GM23248 (cell line): ENCODE measurements around the gene CDC42EP5.

ENCODE experiments used
- EZH2 ChIP-seq: fragments of 200-600 bp; sonication (generic); IDR thresholded peaks from 2 replicates; pipeline ENCODE4 v1.6.1; 2018; ENCODE audit warnings: antibody characterized with exemption, mild to moderate bottlenecking; ENCODE audit not compliant: insufficient read depth, poor library complexity, severe bottlenecking
- EZH2phosphoT487 ChIP-seq: fragments of 200-600 bp; sonication (generic); IDR thresholded peaks from 2 replicates; pipeline ENCODE4 v1.6.1; 2018; ENCODE audit warnings: antibody characterized with exemption, moderate library complexity, mild to moderate bottlenecking, low read depth; ENCODE audit not compliant: insufficient read depth

DNA sequence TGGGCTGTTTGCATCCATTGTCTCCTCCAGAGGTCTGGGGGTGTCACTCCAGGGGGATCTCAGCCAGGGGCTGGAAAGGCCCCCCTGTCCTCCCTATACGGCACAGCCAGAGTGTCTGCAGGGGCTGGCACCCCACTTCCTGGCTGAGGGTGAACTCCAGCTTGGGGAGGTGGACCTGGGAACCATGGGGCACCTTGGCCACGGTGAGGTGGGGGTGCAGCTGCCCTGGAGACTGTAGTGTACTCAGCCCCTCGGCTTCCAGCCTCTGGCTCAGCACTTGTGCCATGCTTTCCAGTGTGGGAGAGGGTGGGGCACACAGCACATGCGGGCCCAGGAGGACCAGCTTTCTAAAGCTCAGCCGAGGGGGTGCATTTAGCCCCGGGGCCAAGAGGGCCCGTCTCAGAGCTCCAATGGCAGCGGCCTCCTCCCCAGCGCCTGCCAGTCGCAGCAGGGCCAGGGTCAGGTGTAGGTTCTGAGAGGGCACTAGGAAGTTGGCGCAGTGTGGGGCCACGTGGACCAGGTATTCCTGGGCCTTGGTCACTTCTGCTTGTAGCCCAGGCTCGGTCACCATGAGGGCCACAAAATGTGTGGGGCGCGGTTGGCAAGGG, 10.9 kb downstream of the CDC42EP5 start:
- no peak for TF ChIP-seq EZH2
- TF ChIP-seq EZH2phosphoT487, result no peak
